SH-SY5Y (cell line): ENCODE measurements around the gene C13orf42.

Experiments
- GATA2 ChIP-seq: IDR thresholded peaks from 2 replicates; pipeline ENCODE4 v1.6.1; 2011; ENCODE audit warnings: mild to moderate bottlenecking, low read depth, low read length
- GATA3 ChIP-seq: IDR thresholded peaks from 2 replicates; pipeline ENCODE4 v1.6.1; 2011; ENCODE audit warnings: low read depth, mild to moderate bottlenecking, low read length, moderate library complexity

- TF ChIP-seq GATA2 = no peak
- no peak for TF ChIP-seq GATA3
Observed at GRCh38 chr13:51041710-51042109, 69.4 kb downstream of the C13orf42 start.
